GM19023 (cell line): ENCODE measurements around the gene PDZD4.
"Not testable (repeated sequence)": the region's sequence is repeated elsewhere in the genome, so short reads cannot be mapped to it uniquely, and the experiment has no call there.

Experiments used
- ATAC-seq: cut with Tn5 transposase; IDR thresholded peaks from one replicate; pipeline ENCODE4 v1.9.1; 2021; ENCODE audit warnings: mild to moderate bottlenecking, moderate library complexity; ENCODE audit not compliant: unreplicated experiment

Gene PDZD4

DNA sequence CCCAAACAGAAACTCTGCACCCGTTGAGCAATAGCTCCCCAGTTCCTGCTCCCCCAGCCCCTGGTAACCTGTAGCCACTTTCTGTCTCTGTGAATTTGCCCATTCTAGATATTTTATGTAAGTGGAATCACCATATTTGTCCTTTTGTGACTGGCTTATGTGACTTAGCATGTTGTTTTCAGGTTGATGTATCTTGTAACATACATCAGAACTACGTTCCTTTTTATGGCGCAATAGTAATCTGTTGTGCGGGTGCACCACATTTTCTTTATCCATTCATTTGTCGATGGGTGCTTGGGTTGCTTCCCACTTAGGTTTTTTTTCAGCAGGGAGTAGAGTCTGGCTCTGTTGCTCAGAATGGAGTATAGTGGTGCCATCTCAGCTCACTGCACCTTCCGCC lies 6.6 kb upstream of the PDZD4 start:
- ATAC-seq = no peak

DNA sequence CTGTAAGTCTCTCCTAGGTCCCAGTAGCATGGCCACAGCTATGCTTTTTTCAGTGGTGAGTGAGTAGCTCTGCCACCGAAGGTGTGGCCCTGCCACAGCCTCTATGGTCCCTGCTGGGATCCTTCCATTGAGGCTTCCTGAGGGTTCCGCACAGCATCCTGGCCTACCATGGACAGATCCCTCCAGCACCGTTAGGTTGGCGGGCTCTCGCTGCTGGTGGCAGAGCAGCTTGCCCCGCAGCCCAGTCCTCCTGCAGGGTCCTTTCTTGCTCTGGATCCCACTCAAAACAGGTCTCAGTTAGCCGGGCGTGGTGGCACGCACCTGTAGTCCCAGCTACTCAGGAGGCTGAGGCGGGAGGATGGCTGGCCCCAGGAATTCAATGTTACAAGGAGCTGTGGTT lies 2.4 kb upstream of the PDZD4 start:
- ATAC-seq = no peak

DNA sequence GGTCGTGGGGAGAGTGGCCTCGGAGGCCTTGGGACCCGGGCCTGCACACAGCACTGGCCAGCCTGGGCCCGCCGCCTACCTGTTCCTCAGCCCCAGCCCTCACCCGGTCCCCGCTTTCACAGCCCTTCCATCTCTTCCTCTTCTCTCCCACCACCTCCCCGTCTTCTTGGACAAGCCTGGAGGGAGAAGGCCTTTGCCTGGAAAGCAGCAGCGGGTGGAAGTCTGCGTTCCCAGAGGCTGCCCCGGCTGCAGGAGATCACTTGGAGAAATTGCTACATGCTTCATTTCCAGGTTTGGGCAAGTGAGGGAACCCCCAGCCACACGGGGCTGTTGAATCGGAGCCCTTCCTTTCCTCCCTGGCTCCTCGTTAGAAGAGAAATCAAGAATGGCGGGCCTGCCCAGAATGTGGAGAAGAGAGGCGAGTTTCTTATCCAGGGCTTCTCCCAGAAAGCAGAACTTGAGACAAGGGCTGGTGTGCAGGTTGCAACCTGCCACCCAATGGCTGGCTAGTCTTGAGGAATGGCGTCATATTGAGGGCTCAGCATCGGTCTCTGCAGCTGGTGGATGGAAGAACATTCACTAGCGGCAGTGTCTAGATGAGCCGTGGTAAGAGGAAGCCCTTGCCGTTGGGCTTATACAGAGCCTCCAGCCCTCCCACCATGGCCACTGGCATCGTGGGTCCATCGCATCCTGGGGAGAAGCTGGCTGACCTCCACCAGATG lies 1.2 kb upstream of the PDZD4 start:
- no peak for ATAC-seq

DNA sequence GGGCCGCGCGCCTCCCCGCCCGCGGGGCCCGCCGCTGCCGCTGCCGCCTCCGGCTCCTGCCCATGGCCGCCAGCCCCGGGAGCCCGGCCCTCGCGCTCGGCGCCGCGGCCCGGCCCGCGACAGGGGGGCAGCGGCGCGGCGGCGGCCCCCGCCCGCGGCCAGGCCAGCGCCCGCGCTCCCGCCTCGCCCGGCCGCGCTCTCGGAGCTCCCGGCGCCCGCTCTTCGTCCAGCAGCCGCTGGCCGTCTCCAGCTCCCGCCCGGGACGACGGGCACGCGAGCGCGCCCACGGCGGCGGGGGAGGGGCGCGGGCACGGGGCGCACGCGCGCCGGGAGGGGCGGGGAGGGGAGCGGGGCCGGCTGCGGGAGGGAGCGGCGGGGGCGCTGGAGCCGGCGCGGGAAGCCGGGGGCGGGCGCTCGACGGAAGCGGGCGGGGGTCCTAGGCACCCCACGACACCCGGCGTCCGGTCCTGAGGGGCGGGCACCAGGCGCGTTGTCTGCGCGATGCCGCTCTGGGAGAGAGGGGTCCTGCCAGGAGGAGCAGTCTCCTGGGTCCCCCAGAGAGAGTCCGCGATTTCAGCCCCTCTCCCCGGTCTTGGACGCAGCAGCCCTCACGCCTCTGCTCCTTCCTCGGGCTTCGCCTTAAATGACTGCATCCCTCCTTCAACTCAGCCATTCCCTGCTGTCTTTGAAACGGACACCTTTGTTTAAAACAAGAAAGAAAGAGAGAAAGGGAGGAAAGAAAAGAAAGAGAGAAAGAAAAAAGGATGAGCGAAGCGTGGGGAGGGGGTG lies 490 bp upstream of the PDZD4 start:
- ATAC-seq = no peak

DNA sequence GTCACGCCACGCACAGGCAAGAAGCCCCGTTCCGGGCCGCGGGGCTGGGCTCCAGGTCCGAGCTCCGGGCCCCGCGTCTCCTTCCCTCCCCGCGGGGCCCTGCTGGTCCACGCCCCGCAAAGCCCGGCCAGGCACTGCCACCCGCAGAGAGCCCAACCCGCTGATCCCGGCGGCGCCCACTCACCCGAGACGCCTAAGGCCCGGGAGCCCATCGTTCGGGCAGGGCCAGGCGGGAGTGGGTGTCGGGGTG lies 870 bp downstream of the PDZD4 start:
- ATAC-seq = no peak

DNA sequence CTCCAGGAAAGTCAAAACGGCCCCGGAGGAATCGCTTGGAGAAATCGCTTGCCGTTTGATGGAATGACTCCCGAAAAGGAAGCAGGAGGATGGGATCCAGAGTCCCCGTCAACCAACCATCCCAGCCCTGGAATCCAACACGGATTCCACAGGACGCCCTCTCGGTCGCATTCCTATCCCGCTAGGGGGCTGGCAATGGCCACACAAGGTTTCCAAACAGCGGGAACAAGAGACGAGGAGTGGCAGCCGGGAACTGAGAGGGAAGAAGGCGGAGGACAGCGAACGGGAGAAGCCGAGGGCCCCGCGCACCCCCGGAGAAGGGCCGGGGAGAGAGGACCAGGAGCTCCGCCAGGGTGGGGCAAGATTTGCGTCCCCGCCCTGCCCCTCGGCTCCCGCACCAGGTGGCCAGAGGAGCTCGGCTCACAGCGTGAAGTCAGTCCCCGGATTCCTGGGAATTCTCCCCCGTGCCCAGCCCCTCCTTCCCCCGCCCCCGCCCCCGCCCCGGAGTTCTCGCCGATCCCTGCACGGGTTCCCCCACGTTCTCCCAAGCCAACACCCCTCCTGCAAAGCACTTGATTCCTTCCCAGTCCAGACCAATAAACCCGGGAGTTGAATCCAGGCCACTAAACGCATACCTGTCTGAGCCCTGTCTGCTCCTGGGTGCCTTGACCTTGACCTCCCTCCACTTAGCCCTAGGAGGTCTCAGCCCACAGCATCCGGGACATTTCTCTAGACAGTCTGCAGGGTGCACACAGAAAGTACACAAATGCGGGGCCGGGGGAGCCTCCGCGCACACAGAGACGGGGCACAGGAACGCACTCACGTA lies 1.4 kb downstream of the PDZD4 start:
- no peak for ATAC-seq

DNA sequence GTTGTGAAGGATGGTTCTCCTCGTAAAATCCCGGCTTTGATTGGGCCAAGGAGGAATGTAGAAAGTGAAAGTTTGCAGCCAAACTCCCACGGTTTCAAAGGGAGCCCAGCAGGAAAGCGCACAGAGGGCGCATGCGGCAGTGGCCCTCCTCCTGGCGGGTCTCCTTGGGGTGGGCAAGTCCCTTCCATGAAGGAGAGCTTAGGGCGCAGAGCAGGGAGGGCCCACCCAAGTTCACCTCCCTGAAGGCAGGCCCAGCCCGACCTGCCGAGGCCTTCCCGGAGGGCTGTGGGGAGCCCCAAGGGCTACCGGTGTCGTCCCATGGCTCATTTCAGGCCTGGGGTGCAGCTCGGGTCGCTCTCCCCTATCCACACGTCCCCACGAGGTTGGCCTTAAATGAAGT lies 2.0 kb downstream of the PDZD4 start:
- no peak for ATAC-seq

DNA sequence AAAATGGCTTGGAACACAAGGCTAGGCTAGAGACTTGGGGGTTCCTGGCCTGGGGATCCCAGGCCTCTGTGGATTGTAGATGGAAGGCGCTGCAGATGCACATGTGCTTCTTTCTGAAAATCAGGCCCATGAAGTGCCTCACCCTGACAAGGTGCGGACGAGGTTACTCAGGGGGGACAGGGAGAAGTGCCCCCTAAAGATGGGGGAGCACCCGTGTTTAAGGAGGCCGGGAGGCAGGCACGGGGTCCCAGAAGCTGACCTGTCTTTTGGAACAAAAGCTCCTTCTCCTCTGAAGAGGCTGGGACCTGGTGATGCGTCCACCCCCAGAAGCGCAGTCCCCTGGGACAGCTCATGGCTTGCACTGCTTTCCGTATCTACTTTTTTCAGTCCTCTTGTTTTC lies 2.4 kb downstream of the PDZD4 start:
- ATAC-seq = no peak

DNA sequence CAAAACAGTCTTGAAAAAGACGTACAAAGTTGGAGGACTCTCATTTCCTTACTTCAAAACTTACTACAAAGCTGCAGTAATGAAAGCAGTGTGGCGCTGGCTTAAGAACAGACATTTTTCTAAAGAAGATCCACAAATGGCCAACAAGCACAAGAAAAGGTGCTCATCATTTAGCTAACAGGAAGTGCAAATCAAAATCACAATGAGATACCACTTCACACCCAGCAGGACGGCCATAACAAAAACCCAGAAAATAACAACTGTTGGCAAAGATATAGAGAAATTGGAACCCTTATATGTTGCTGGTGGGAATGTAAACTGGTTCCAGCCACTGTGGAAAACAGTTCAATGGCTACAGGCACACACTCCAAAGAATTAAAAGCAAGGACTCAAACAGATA lies 3.3 kb downstream of the PDZD4 start:
- ATAC-seq = no peak

DNA sequence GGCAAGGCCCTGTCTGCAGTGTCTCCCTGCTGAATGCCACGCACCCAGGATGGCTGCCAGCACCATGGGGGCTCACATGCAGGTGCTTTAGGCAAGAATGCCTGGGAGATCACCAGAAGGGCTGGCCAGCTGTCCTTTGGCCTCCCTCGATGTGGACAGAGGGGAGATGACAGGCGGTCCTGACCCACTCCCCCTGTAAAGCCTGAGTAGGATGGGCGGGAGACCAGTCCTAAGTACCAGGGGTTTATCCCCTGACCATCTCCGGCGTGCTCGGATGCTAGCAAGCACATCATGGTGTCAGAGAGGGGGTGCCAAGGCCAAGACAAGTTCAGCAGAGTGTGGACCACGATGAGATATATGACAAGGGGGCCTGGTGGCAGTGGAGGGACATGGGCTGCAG lies 5.3 kb downstream of the PDZD4 start:
- ATAC-seq = no peak

DNA sequence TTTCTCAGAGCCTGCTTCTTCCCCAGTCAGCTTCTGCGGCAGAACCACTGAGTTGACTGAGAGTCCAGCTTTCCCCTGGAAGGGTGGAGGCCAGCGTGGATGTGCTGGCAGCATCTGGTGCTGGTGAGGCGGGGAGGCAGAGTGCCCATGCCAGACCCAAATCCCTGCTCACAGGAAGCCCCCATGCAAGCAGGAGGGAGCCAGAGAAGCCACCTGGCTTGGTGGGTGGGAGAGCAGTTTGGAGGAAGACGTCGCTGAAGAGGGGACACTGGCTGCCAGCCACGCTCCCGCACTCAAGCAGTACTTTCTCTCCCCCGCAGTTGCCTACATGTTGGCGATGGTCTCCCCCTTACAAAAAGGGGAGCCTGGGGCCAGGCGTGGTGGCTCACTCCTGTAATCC lies 6.0 kb downstream of the PDZD4 start:
- no peak for ATAC-seq

DNA sequence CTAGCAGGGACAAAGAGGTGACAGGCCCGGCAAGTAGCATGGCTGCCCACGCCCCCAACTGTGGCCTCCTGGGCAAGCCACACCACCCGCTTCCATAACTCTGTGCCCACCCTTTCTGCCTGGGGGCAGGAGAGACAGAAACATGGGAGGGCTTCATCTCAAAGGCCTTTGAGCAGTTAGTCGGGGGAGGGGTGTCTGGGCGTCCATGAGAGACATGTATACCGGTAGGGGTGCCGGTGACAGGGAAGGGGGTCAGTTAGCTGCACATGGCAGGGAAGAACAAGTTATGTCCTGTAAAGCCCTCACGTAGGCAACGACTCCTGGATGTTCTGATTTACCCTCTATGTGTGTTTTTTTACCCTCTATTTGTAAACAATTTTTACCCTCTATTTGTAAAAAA lies 9.3 kb downstream of the PDZD4 start:
- no peak for ATAC-seq

DNA sequence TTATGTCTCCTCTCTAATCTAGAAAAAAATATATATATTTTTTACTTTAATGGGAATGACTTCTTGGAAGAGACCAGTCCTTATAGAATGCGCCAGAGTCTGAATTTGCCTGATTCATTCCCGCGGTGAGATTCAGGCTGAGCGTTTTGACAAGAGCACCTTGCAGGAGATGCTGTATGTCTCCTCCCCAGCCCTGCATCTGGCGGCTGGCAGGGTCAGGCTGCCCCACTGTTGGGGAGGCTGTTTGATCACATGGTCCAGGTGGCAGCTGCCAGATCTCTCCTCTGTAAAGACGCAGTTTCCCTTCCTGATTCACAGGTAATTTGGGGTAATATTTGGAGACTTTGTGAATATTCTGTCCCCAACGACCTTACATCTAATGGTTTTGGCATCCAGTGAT lies 9.7 kb downstream of the PDZD4 start:
- ATAC-seq = no peak

DNA sequence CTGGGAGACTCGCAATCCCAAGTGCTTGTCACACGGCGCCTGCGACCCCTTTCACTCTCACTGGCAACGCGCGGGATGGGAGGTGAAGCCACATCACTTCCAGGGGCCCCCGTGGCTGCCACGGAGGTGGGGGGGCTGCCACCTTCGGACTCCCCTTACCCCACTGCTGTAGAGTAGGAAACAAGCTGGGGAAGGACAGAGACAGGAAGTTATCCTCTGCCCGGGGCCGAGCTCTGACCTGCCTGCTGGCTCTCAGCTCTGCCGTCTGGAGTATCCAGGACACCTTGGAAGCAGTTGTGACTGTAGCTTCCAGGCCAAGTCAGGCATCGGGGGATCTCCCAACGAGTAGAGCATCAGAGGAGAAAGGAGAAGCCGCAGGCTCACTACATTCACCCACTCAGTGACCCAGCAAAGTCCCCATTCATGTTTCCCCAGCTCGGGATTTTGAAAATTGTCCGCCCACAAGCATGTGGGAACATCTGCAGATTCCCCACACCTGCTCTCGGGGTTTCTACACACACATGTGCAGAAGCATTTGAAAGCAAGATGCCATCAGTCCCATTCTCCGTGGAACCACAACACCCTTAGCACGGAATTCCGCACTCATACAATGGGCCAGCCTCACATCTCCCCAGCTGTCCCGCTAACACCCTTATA lies 10.8 kb downstream of the PDZD4 start:
- no peak for ATAC-seq

DNA sequence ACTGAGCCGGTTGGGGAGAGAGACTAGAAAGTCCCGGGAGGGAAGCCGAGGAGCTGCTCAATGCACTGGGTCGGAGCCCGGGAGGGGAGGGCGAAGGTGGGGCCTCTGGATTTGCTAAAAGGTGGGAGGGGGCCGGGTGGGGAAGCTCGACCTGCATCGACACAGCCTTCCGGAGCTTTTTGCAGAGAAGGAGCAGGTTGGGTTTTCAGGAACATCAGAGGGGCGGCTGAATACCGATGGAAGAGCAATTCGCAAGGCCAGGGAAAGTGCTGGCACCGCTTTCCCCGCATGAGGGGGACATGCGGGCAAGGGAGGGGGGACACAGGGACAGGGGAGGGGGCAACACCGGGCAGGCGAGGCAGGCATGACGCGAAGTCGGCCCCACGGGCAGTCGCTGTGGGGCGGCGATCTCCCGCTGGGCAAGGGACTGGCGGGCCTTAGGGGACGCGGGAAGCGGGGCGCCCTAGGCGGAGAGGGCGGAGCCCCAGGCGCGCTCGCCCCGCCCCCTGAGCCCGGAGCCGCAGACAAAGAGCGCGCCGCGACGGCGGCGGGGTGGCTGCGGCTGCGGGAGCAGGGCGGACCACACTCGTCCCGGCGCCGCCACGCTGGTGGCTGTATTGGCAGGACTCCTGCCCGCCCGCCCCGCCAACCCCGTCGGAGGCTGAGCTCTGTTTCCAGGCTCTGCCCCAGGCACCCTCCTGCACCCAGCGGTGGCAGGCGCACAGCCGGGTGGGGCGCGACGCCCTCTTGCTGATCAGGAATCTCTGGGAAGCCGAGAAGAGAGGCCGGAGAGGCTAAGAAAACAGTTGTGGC lies 11.6 kb downstream of the PDZD4 start:
- ATAC-seq = no peak

DNA sequence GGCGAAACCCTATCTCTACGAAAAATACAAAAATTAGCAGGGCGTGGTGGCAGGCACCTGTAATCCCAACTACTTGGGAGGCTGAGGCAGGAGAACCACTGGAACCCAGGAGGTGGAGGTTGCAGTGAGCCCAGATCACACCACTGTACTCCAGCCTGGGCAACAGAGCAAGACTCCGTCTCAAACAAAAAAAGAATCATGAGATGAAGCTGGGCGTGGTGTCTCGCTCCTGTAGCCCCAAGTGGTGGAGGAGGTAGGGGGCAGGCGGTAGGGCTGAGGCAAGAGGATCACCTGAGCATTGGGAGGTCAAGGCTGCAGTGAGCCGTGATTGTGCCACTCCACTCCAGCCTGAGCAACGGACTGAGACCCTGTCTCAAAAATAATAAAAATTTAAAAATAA lies 12.3 kb downstream of the PDZD4 start:
- ATAC-seq = not testable (repeated sequence)

DNA sequence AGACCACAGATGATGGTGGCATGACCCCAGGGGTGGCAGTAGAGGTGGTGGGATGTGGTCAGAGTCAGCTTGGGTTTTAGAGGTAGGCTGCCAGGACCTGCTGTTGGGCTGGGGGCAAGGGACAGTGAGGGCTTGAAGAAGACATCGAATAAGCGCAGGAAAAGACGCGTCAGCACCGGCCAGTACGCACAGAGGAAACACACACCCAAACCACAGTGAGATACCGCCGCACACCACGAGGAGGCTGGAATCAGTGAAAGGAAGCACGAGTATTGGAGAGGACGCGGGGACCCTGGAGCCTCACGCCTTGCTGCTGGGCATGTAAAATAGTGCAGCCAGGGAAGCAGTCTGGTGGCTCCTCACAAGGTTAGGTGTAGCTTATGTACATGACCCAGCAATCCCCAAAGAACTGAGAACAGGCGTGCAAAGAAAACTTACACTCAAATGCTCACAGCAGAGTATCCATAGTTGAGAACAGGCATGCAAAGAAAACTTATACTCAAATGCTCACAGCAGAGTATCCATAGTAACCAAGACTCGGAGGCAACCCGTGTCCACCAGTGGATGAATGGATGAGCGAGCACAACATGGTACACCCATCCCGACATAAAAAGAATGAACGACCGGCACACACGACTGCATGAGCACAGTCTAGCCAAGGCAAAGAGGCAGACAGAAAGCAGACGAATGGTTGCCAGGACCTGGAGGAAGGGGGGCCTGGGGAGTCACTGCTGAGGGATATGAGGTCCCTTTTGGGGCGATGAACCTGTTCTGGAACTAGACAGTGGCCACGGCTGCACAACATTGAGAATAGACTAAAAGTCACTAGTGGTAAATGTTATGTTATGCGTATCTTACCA lies 13.3 kb downstream of the PDZD4 start:
- ATAC-seq = no peak

DNA sequence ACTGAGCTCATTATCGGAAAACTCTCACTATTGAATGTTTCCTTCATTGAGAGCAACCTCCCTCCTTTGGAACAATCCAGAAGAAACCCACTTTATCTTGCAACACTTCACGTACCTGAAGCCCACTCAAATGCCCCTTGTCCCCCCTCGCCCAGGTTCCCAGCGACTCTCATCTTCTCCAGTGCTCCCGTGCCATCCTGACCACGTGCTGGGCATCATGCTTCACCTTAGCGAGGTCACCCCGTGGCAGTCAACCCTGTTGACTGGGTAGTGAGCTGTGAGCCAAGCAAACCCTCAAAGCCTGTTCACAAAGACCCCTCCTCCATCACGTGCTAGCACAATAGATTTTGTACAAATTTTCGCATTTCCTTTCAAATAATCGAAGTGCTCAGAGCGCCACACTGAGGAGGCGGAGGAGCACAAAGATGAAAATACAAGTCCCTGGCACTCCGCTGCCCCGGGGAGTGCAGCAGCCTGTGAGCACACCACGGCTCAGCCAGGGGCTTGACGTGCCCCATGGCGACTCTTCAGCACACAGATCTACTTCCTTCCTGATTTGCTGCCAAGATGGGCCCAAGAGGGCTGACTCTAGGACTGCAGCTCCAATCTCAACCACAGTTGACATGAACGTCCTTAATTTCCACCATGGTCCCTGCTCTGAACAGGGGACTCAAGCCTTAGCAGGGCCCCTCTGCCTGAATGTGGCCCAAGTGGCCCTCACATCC lies 15.6 kb downstream of the PDZD4 start:
- ATAC-seq = no peak

DNA sequence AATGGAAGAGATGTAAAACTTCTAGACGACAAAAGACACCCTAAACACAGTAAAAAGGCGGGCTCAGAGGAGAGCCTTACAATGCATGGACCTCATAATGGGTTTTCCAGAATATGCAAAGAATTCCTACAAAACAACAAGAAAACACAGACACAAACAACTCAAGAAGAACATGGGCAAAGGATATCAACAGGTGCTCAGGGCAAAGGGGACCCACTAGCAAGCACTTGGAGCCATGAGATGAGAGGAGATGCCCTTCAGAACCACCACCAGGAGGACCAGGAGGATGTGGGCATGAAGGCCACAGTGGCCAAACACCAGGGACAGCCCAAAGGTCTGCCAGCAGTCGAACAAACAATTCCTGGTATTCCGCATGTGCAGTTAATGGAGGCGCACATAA lies 17.2 kb downstream of the PDZD4 start:
- no peak for ATAC-seq
